GM18526 (cell line): ENCODE results near the gene PDCD6IP.

Experiments
- POLR2A ChIP-seq: IDR thresholded peaks from 3 replicates; pipeline ENCODE4 v1.6.1; 2011; ENCODE audit not compliant: insufficient read length; ENCODE audit errors: extremely low read depth

Gene PDCD6IP

GRCh38 chr3:33798418-33799201, at the start of gene PDCD6IP:
Gene PDCD6IP, plus strand, starts transcription at chr3:33798630. Its CDS starts 99 bp downstream, at chr3:33798729.
- peak; percentile 98 for TF ChIP-seq POLR2A

- no peak for TF ChIP-seq POLR2A
Measured at GRCh38 chr3:33749546-33750210, 48.8 kb upstream of the PDCD6IP start.

- TF ChIP-seq POLR2A: no peak
Measured at GRCh38 chr3:33750211-33750548, 48.2 kb upstream of the PDCD6IP start.

GRCh38 chr3:33751336-33751735, 47.1 kb upstream of the PDCD6IP start:
- TF ChIP-seq POLR2A: no peak

- no peak for TF ChIP-seq POLR2A
Measured at GRCh38 chr3:33758281-33758680, 40.1 kb upstream of the PDCD6IP start.

GRCh38 chr3:33758864-33759263, 39.6 kb upstream of the PDCD6IP start:
- no peak for TF ChIP-seq POLR2A

GRCh38 chr3:33768578-33769330, 29.7 kb upstream of the PDCD6IP start:
- no peak for TF ChIP-seq POLR2A

- TF ChIP-seq POLR2A: no peak
Measured at GRCh38 chr3:33773637-33774036, 24.8 kb upstream of the PDCD6IP start.

GRCh38 chr3:33775363-33775762, 23.1 kb upstream of the PDCD6IP start:
- TF ChIP-seq POLR2A: no peak

GRCh38 chr3:33777996-33778395, 20.4 kb upstream of the PDCD6IP start:
- TF ChIP-seq POLR2A: no peak

- TF ChIP-seq POLR2A: no peak
Measured at GRCh38 chr3:33779751-33780150, 18.7 kb upstream of the PDCD6IP start.

GRCh38 chr3:33786565-33787327, 11.7 kb upstream of the PDCD6IP start:
- no peak for TF ChIP-seq POLR2A

GRCh38 chr3:33787328-33788009, 11.0 kb upstream of the PDCD6IP start:
- no peak for TF ChIP-seq POLR2A

- no peak for TF ChIP-seq POLR2A
Measured at GRCh38 chr3:33789183-33789954, 9.1 kb upstream of the PDCD6IP start.
